Stimulated activated CD4-positive, alpha-beta T cell treated with anti-CD3 and anti-CD28 coated beads, Interleukin-1b, Interleukin-23, amount 100 ng/mL, for 48 hours (primary cell): ENCODE data around the gene MACROD2.

ENCODE experiments used
- DNase-seq: peaks from one replicate; pipeline ENCODE4 v3.0.0-alpha.2; 2020

Gene MACROD2

GRCh38 chr20:15031546-15032351 lies 1036.4 kb downstream of the MACROD2 start:
- no peak for DNase-seq

- no peak for DNase-seq
Measured at GRCh38 chr20:15032352-15032622, 1037.0 kb downstream of the MACROD2 start.

GRCh38 chr20:15033269-15033668 lies 1038.0 kb downstream of the MACROD2 start:
- no peak for DNase-seq

- DNase-seq: no peak
Measured at GRCh38 chr20:15033891-15034290, 1038.6 kb downstream of the MACROD2 start.

GRCh38 chr20:15036948-15037347 lies 1041.6 kb downstream of the MACROD2 start:
- DNase-seq: no peak

- DNase-seq: no peak
Measured at GRCh38 chr20:15039088-15039752, 1043.9 kb downstream of the MACROD2 start.

GRCh38 chr20:15042723-15043122 lies 1047.4 kb downstream of the MACROD2 start:
- no peak for DNase-seq

GRCh38 chr20:15045246-15045645 lies 1049.9 kb downstream of the MACROD2 start:
- no peak for DNase-seq

GRCh38 chr20:15047042-15047441 lies 1051.7 kb downstream of the MACROD2 start:
- DNase-seq: no peak

- DNase-seq: no peak
Measured at GRCh38 chr20:15047601-15048000, 1052.3 kb downstream of the MACROD2 start.

- no peak for DNase-seq
Measured at GRCh38 chr20:15056246-15056645, 1060.9 kb downstream of the MACROD2 start.

- no peak for DNase-seq
Measured at GRCh38 chr20:15058841-15059240, 1063.5 kb downstream of the MACROD2 start.

- DNase-seq: no peak
Measured at GRCh38 chr20:15059438-15059837, 1064.1 kb downstream of the MACROD2 start.

- no peak for DNase-seq
Measured at GRCh38 chr20:15060265-15061060, 1065.1 kb downstream of the MACROD2 start.

- DNase-seq: no peak
Measured at GRCh38 chr20:15061061-15061430, 1065.7 kb downstream of the MACROD2 start.

- no peak for DNase-seq
Measured at GRCh38 chr20:15061955-15062354, 1066.6 kb downstream of the MACROD2 start.

- DNase-seq: no peak
Measured at GRCh38 chr20:15063081-15063480, 1067.8 kb downstream of the MACROD2 start.

GRCh38 chr20:15064741-15065140 lies 1069.4 kb downstream of the MACROD2 start:
- no peak for DNase-seq

GRCh38 chr20:15065794-15066193 lies 1070.5 kb downstream of the MACROD2 start:
- no peak for DNase-seq

GRCh38 chr20:15068486-15068885 lies 1073.2 kb downstream of the MACROD2 start:
- DNase-seq: no peak

GRCh38 chr20:15069355-15069754 lies 1074.0 kb downstream of the MACROD2 start:
- DNase-seq: no peak

GRCh38 chr20:15071085-15071808 lies 1075.9 kb downstream of the MACROD2 start:
- DNase-seq: no peak

- no peak for DNase-seq
Measured at GRCh38 chr20:15072316-15072715, 1077.0 kb downstream of the MACROD2 start.
